HepG2 (cell line): ENCODE data around the gene ENO1. TPM values are rescaled to one million over a fixed set of nuclear protein-coding genes. Genes with fewer than 3 reads are reported as not detected.

Experiments
- AGO1 ChIP-seq: fragments of 200-400 bp; formaldehyde crosslinking; IDR thresholded peaks from 2 replicates; pipeline ENCODE4 v1.6.1; 2017; ENCODE audit warnings: mild to moderate bottlenecking, low read depth, low read length, moderate library complexity; ENCODE audit not compliant: poor library complexity, severe bottlenecking
- FOXA1 ChIP-seq, 2 experiments: fragments of 450-650 bp in 1 of 2; sonication (generic) in 1 of 2; formaldehyde crosslinking in 1 of 2; IDR thresholded peaks; 2 replicates each; pipeline versions ENCODE4 v1.4.0 to v1.6.1; 2016 to 2020; ENCODE audit warnings: missing genetic modification reagents in 1 of 2
- GABPA ChIP-seq, 2 experiments: IDR thresholded peaks; 2 replicates each; pipeline ENCODE4 v1.6.1; 2011 to 2016; ENCODE audit warnings: low read depth in 2 of 2, low read length in 1 of 2, missing biosample characterization in 1 of 2, missing genetic modification characterization in 1 of 2
- GATAD1 ChIP-seq: IDR thresholded peaks from 2 replicates; pipeline ENCODE4 v1.6.1; 2016; ENCODE audit warnings: missing genetic modification reagents, missing compliant biosample characterization
- HNF4G ChIP-seq, 2 experiments: sonication (generic) in 1 of 2; formaldehyde crosslinking in 1 of 2; IDR thresholded peaks; 2 replicates each; pipeline versions ENCODE4 v1.4.0 to v1.6.1; 2011 to 2020; ENCODE audit warnings: borderline replicate concordance in 2 of 2, low read depth in 2 of 2, mild to moderate bottlenecking in 2 of 2, low read length in 1 of 2, missing genetic modification reagents in 1 of 2, moderate library complexity in 1 of 2
- KLF12 ChIP-seq: sonication (generic); formaldehyde crosslinking; IDR thresholded peaks from 2 replicates; pipeline ENCODE4 v1.4.0; 2020; ENCODE audit warnings: missing genetic modification reagents, borderline replicate concordance
- KMT2B ChIP-seq: IDR thresholded peaks from 2 replicates; pipeline ENCODE4 v1.6.1; 2016; ENCODE audit warnings: missing genetic modification reagents, missing compliant biosample characterization
- MAFG ChIP-seq: sonication (generic); formaldehyde crosslinking; IDR thresholded peaks from 2 replicates; pipeline ENCODE4 v1.5.1; 2020; ENCODE audit warnings: mild to moderate bottlenecking, missing genetic modification reagents
- MED8 ChIP-seq: sonication (generic); formaldehyde crosslinking; IDR thresholded peaks from 2 replicates; pipeline ENCODE4 v1.8.1; 2023; ENCODE audit warnings: mild to moderate bottlenecking, missing genetic modification reagents; ENCODE audit not compliant: insufficient replicate concordance
- NCOA1 ChIP-seq: sonication (generic); formaldehyde crosslinking; IDR thresholded peaks from 2 replicates; pipeline ENCODE4 v1.9.0; 2021; ENCODE audit warnings: missing genetic modification reagents
- NKX3-1 ChIP-seq: sonication (generic); formaldehyde crosslinking; IDR thresholded peaks from 2 replicates; pipeline ENCODE4 v1.5.0; 2020; ENCODE audit warnings: missing genetic modification reagents
- ZHX1 ChIP-seq: sonication (generic); formaldehyde crosslinking; IDR thresholded peaks from 2 replicates; pipeline ENCODE4 v1.8.1; 2022; ENCODE audit warnings: low read depth, mild to moderate bottlenecking, missing genetic modification reagents
- ZNF121 ChIP-seq: sonication (generic); formaldehyde crosslinking; IDR thresholded peaks from 2 replicates; pipeline ENCODE4 v1.5.0; 2020; ENCODE audit warnings: mild to moderate bottlenecking, missing genetic modification reagents
- ZNF317 ChIP-seq: sonication (generic); formaldehyde crosslinking; IDR thresholded peaks from 2 replicates; pipeline ENCODE4 v1.5.0; 2020; ENCODE audit warnings: mild to moderate bottlenecking, missing genetic modification reagents
- ZNF562 ChIP-seq: sonication (generic); formaldehyde crosslinking; IDR thresholded peaks from 2 replicates; pipeline ENCODE4 v1.8.0; 2022; ENCODE audit warnings: missing genetic modification reagents, borderline replicate concordance
- ZNF609 ChIP-seq: sonication (generic); formaldehyde crosslinking; IDR thresholded peaks from 2 replicates; pipeline ENCODE4 v1.4.0; 2020; ENCODE audit warnings: mild to moderate bottlenecking, missing genetic modification reagents, borderline replicate concordance
- ZNF660 ChIP-seq: sonication (generic); formaldehyde crosslinking; IDR thresholded peaks from 2 replicates; pipeline ENCODE4 v1.5.1; 2020; ENCODE audit warnings: mild to moderate bottlenecking, low read depth, missing genetic modification reagents, borderline replicate concordance
- polyA plus RNA-seq, 8 experiments: library from polyadenylated mRNA; depleted of rRNA in 3 of 8; stranded (reverse) in 7 of 8; unstranded in 1 of 8; fragments of >200 nt; fragmentation: Illumina TruSeq in 4 of 8; extraction: Trizol in 4 of 8; gene quantifications; 2 replicates each; pipeline versions ENCODE4 v1.2.1 to v1.2.3, GENCODE V29; 2011 to 2016; ENCODE audit warnings: low read depth in 4 of 8, missing spikeins in 1 of 8, mixed read lengths in 1 of 8; ENCODE audit not compliant: insufficient read depth in 1 of 8
- total RNA-seq, 5 experiments: library from RNA; depleted of rRNA; stranded (reverse); fragments of >200 nt; fragmentation: Illumina TruSeq; extraction: Trizol; gene quantifications; 2 replicates each; pipeline ENCODE4 v1.2.3, GENCODE V29; 2016; ENCODE audit warnings: low read depth in 1 of 5
- TF ChIP-seq, protein P1 (sequence below): sonication (generic); formaldehyde crosslinking; IDR thresholded peaks from 2 replicates; pipeline ENCODE4 v1.4.0; 2020; ENCODE audit warnings: missing genetic modification reagents; ENCODE audit errors: not compliant biosample characterization
- TF ChIP-seq, protein P2 (sequence below): sonication (generic); formaldehyde crosslinking; IDR thresholded peaks from 2 replicates; pipeline ENCODE4 v1.8.0; 2022; ENCODE audit warnings: mild to moderate bottlenecking, missing genetic modification reagents; ENCODE audit not compliant: insufficient replicate concordance

The ENO1 gene
- total and polyA plus RNA-seq, 2 of the 13 experiments (the other 11 are each of a cell fraction or from before 2014, with no cell fraction given): 1,559 to 3,103 TPM

GRCh38 chr1:8910914-8911313 lies 32.4 kb upstream of the ENO1 start (continued):
- TF ChIP-seq, protein P1, sequence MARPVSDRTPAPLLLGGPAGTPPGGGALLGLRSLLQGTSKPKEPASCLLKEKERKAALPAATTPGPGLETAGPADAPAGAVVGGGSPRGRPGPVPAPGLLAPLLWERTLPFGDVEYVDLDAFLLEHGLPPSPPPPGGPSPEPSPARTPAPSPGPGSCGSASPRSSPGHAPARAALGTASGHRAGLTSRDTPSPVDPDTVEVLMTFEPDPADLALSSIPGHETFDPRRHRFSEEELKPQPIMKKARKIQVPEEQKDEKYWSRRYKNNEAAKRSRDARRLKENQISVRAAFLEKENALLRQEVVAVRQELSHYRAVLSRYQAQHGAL (CRISPR knock-in tag): no peak
- TF ChIP-seq ZNF609 (CRISPR knock-in tag) (no peak), KLF12 (CRISPR knock-in tag) (no peak), NCOA1 (CRISPR knock-in tag) (no peak), GATAD1 (CRISPR knock-in tag) (0 out of 2 replicates have a peak, but pooled peaks have one; percentile 26), ZNF660 (CRISPR knock-in tag) (no peak), ZHX1 (CRISPR knock-in tag) (no peak), ZNF562 (CRISPR knock-in tag) (no peak), KMT2B (CRISPR knock-in tag) (no peak), MED8 (CRISPR knock-in tag) (no peak), HNF4G (IDR thresholded peaks at IDR 0.05; ENCODE audit: borderline replicate concordance, low read depth, low read length) (no peak), HNF4G (CRISPR knock-in tag; IDR thresholded peaks at IDR 0.05; ENCODE audit: borderline replicate concordance, low read depth) (no peak), NKX3-1 (no peak), GABPA (IDR thresholded peaks at IDR 0.05; ENCODE audit: low read depth, low read length) (no peak), GABPA (CRISPR knock-in tag; IDR thresholded peaks at IDR 0.05; ENCODE audit: low read depth) (peak; percentile 45), ZNF121 (peak; percentile 76; the same call in 1 of the 2 replicates), ZNF317 (CRISPR knock-in tag) (no peak), AGO1 (no peak), MAFG (no peak), FOXA1 (IDR thresholded peaks at IDR 0.05) (no peak), FOXA1 (CRISPR knock-in tag; IDR thresholded peaks at IDR 0.05) (peak; percentile 58)
- TF ChIP-seq, protein P2, sequence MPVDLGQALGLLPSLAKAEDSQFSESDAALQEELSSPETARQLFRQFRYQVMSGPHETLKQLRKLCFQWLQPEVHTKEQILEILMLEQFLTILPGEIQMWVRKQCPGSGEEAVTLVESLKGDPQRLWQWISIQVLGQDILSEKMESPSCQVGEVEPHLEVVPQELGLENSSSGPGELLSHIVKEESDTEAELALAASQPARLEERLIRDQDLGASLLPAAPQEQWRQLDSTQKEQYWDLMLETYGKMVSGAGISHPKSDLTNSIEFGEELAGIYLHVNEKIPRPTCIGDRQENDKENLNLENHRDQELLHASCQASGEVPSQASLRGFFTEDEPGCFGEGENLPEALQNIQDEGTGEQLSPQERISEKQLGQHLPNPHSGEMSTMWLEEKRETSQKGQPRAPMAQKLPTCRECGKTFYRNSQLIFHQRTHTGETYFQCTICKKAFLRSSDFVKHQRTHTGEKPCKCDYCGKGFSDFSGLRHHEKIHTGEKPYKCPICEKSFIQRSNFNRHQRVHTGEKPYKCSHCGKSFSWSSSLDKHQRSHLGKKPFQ (CRISPR knock-in tag): no peak
